HepG2 (cell line): ENCODE results near the gene TDRD9. TPM values are rescaled to one million over a fixed set of nuclear protein-coding genes. Genes with fewer than 3 reads are reported as not detected.

Experiments used
- AGO1 ChIP-seq: fragments of 200-400 bp; formaldehyde crosslinking; IDR thresholded peaks from 2 replicates; pipeline ENCODE4 v1.6.1; 2017; ENCODE audit warnings: mild to moderate bottlenecking, low read depth, low read length, moderate library complexity; ENCODE audit not compliant: poor library complexity, severe bottlenecking
- AHR ChIP-seq: IDR thresholded peaks from 2 replicates; pipeline ENCODE4 v1.6.1; 2018; ENCODE audit warnings: missing genetic modification reagents, missing compliant biosample characterization
- ASH2L ChIP-seq: fragments of 300-600, 200-600 bp; sonication (generic); IDR thresholded peaks from 2 replicates; pipeline ENCODE4 v1.7.0; 2017; ENCODE audit warnings: low read depth, mild to moderate bottlenecking, moderate library complexity, mixed read lengths, low read length; ENCODE audit not compliant: insufficient read length
- E2F1 ChIP-seq: sonication (generic); formaldehyde crosslinking; IDR thresholded peaks from 2 replicates; pipeline ENCODE4 v1.5.0; 2020; ENCODE audit warnings: missing genetic modification reagents
- HDAC2 ChIP-seq: sonication (generic); formaldehyde crosslinking; IDR thresholded peaks from 2 replicates; pipeline ENCODE4 v1.4.0; 2020; ENCODE audit warnings: missing genetic modification reagents
- HMG20B ChIP-seq: conservative IDR thresholded peaks from 2 replicates; pipeline ENCODE4 v1.6.1; 2016; ENCODE audit warnings: missing genetic modification reagents, missing compliant biosample characterization
- MIXL1 ChIP-seq: IDR thresholded peaks from 2 replicates; pipeline ENCODE4 v1.6.1; 2016
- PPARG ChIP-seq: conservative IDR thresholded peaks from 2 replicates; pipeline ENCODE4 v1.6.1; 2016; ENCODE audit warnings: missing biosample characterization, missing genetic modification reagents
- THAP11 ChIP-seq: IDR thresholded peaks from 2 replicates; pipeline ENCODE4 v1.6.1; 2016; ENCODE audit warnings: missing biosample characterization, missing genetic modification reagents
- ZBTB14 ChIP-seq: sonication (generic); formaldehyde crosslinking; IDR thresholded peaks from 2 replicates; pipeline ENCODE4 v1.4.0; 2020; ENCODE audit warnings: missing genetic modification reagents
- ZBTB38 ChIP-seq: sonication (generic); formaldehyde crosslinking; IDR thresholded peaks from 2 replicates; pipeline ENCODE4 v1.5.1; 2020; ENCODE audit warnings: mild to moderate bottlenecking, missing genetic modification reagents
- ZKSCAN8 ChIP-seq: IDR thresholded peaks from 2 replicates; pipeline ENCODE4 v1.6.1; 2016; ENCODE audit warnings: borderline replicate concordance, missing genetic modification reagents, missing compliant biosample characterization
- ZNF333 ChIP-seq: sonication (generic); formaldehyde crosslinking; IDR thresholded peaks from 2 replicates; pipeline ENCODE4 v1.4.0; 2020; ENCODE audit warnings: mild to moderate bottlenecking, missing genetic modification reagents, borderline replicate concordance
- ZNF772 ChIP-seq: sonication (generic); formaldehyde crosslinking; IDR thresholded peaks from 2 replicates; pipeline ENCODE4 v1.5.0; 2020; ENCODE audit warnings: mild to moderate bottlenecking, missing genetic modification reagents
- polyA plus RNA-seq, 8 experiments: library from polyadenylated mRNA; depleted of rRNA in 3 of 8; stranded (reverse) in 7 of 8; unstranded in 1 of 8; fragments of >200 nt; fragmentation: Illumina TruSeq in 4 of 8; extraction: Trizol in 4 of 8; gene quantifications; 2 replicates each; pipeline versions ENCODE4 v1.2.1 to v1.2.3, GENCODE V29; 2011 to 2016; ENCODE audit warnings: low read depth in 4 of 8, missing spikeins in 1 of 8, mixed read lengths in 1 of 8; ENCODE audit not compliant: insufficient read depth in 1 of 8
- total RNA-seq, 5 experiments: library from RNA; depleted of rRNA; stranded (reverse); fragments of >200 nt; fragmentation: Illumina TruSeq; extraction: Trizol; gene quantifications; 2 replicates each; pipeline ENCODE4 v1.2.3, GENCODE V29; 2016; ENCODE audit warnings: low read depth in 1 of 5
- TF ChIP-seq, protein P1 (sequence below): sonication (generic); formaldehyde crosslinking; IDR thresholded peaks from 2 replicates; pipeline ENCODE4 v1.5.0; 2020; ENCODE audit warnings: mild to moderate bottlenecking, missing genetic modification reagents, borderline replicate concordance
- TF ChIP-seq, protein P2 (sequence below): sonication (generic); formaldehyde crosslinking; IDR thresholded peaks from 2 replicates; pipeline ENCODE4 v1.9.0; 2021; ENCODE audit warnings: missing genetic modification reagents, mild to moderate bottlenecking, borderline replicate concordance
- TF ChIP-seq, protein P3 (sequence below): IDR thresholded peaks from 2 replicates; pipeline ENCODE4 v1.6.1; 2016; ENCODE audit warnings: mild to moderate bottlenecking, missing biosample characterization, missing genetic modification reagents

Gene TDRD9
- total and polyA plus RNA-seq, 2 of the 13 experiments (the other 11 are each of a cell fraction or from before 2014, with no cell fraction given), result not detected

- no peak for TF ChIP-seq ZNF333 (CRISPR knock-in tag)
- no peak for TF ChIP-seq ZBTB14
- TF ChIP-seq HDAC2, result peak; percentile 46; the same call in 1 of the 2 replicates
- TF ChIP-seq AHR (CRISPR knock-in tag), result peak; percentile 72; the same call in 1 of the 2 replicates
- no peak for TF ChIP-seq AGO1
- TF ChIP-seq ZNF772 (CRISPR knock-in tag), result 0 out of 2 replicates have a peak, but pooled peaks have one; percentile 29
- peak; percentile 47; the same call in 1 of the 2 replicates for TF ChIP-seq MIXL1 (CRISPR knock-in tag)
- TF ChIP-seq, protein P1, sequence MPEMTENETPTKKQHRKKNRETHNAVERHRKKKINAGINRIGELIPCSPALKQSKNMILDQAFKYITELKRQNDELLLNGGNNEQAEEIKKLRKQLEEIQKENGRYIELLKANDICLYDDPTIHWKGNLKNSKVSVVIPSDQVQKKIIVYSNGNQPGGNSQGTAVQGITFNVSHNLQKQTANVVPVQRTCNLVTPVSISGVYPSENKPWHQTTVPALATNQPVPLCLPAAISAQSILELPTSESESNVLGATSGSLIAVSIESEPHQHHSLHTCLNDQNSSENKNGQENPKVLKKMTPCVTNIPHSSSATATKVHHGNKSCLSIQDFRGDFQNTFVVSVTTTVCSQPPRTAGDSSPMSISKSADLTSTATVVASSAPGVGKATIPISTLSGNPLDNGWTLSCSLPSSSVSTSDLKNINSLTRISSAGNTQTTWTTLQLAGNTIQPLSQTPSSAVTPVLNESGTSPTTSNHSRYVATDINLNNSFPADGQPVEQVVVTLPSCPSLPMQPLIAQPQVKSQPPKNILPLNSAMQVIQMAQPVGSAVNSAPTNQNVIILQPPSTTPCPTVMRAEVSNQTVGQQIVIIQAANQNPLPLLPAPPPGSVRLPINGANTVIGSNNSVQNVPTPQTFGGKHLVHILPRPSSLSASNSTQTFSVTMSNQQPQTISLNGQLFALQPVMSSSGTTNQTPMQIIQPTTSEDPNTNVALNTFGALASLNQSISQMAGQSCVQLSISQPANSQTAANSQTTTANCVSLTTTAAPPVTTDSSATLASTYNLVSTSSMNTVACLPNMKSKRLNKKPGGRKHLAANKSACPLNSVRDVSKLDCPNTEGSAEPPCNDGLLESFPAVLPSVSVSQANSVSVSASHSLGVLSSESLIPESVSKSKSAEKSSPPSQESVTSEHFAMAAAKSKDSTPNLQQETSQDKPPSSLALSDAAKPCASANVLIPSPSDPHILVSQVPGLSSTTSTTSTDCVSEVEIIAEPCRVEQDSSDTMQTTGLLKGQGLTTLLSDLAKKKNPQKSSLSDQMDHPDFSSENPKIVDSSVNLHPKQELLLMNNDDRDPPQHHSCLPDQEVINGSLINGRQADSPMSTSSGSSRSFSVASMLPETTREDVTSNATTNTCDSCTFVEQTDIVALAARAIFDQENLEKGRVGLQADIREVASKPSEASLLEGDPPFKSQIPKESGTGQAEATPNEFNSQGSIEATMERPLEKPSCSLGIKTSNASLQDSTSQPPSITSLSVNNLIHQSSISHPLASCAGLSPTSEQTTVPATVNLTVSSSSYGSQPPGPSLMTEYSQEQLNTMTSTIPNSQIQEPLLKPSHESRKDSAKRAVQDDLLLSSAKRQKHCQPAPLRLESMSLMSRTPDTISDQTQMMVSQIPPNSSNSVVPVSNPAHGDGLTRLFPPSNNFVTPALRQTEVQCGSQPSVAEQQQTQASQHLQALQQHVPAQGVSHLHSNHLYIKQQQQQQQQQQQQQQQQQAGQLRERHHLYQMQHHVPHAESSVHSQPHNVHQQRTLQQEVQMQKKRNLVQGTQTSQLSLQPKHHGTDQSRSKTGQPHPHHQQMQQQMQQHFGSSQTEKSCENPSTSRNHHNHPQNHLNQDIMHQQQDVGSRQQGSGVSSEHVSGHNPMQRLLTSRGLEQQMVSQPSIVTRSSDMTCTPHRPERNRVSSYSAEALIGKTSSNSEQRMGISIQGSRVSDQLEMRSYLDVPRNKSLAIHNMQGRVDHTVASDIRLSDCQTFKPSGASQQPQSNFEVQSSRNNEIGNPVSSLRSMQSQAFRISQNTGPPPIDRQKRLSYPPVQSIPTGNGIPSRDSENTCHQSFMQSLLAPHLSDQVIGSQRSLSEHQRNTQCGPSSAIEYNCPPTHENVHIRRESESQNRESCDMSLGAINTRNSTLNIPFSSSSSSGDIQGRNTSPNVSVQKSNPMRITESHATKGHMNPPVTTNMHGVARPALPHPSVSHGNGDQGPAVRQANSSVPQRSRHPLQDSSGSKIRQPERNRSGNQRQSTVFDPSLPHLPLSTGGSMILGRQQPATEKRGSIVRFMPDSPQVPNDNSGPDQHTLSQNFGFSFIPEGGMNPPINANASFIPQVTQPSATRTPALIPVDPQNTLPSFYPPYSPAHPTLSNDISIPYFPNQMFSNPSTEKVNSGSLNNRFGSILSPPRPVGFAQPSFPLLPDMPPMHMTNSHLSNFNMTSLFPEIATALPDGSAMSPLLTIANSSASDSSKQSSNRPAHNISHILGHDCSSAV (CRISPR knock-in tag), result no peak
- no peak for TF ChIP-seq ASH2L
- 0 out of 2 replicates have a peak, but pooled peaks have one; percentile 41 for TF ChIP-seq PPARG (CRISPR knock-in tag)
- TF ChIP-seq ZKSCAN8 (CRISPR knock-in tag), result 0 out of 2 replicates have a peak, but pooled peaks have one; percentile 28
- TF ChIP-seq, protein P2, sequence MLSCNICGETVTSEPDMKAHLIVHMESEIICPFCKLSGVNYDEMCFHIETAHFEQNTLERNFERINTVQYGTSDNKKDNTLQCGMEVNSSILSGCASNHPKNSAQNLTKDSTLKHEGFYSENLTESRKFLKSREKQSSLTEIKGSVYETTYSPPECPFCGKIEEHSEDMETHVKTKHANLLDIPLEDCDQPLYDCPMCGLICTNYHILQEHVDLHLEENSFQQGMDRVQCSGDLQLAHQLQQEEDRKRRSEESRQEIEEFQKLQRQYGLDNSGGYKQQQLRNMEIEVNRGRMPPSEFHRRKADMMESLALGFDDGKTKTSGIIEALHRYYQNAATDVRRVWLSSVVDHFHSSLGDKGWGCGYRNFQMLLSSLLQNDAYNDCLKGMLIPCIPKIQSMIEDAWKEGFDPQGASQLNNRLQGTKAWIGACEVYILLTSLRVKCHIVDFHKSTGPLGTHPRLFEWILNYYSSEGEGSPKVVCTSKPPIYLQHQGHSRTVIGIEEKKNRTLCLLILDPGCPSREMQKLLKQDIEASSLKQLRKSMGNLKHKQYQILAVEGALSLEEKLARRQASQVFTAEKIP, result no peak
- TF ChIP-seq, protein P3, sequence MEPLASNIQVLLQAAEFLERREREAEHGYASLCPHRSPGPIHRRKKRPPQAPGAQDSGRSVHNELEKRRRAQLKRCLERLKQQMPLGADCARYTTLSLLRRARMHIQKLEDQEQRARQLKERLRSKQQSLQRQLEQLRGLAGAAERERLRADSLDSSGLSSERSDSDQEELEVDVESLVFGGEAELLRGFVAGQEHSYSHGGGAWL, result no peak
- no peak for TF ChIP-seq ZBTB38 (CRISPR knock-in tag)
- peak; percentile 51; the same call in 1 of the 2 replicates for TF ChIP-seq THAP11 (CRISPR knock-in tag)
- TF ChIP-seq E2F1 (CRISPR knock-in tag), result no peak
- TF ChIP-seq HMG20B (CRISPR knock-in tag), result no peak
- TF ChIP-seq, all 625 proteins: peak for 93
Measured at GRCh38 chr14:104078031-104078455, 149.8 kb downstream of the TDRD9 start (continued).
